SK-N-SH treated with all-trans-retinoic acid at 6 μM for 48 hours (cell line): ENCODE measurements around the gene CAND2.

Experiments used
- TOX ChIP-seq: fragments of 250-450 bp; sonication (Bioruptor Pico); IDR thresholded peaks from 2 replicates; pipeline ENCODE4 v1.8.0; 2021; ENCODE audit warnings: mild to moderate bottlenecking, moderate library complexity, borderline replicate concordance
- ZFP30 ChIP-seq: fragments of 450-650 bp; formaldehyde crosslinking; IDR thresholded peaks from 2 replicates; pipeline ENCODE4 v1.5.0; 2022; ENCODE audit warnings: mild to moderate bottlenecking, moderate library complexity

DNA sequence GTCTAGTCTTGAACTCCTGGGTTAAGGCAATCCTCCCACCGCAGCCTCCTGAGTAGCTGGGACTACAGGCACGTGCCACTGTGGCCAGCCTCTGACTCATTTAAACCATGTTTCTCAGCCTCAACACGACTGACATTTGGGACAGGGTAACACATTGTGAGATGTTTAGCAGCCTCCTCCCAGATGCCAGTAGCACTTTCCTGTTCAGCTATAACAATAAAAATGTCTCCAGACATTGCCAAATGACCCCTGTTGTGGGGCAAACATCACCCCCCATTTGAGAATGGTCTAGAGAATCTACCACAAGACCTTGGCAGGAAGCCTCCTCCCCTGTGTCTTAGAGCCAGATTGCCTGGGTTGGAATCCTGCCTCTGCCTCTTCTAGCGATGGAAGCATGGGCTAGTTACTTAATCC, 45.8 kb upstream of the CAND2 start:
- TF ChIP-seq ZFP30 (CRISPR knock-in tag) (no peak), TOX (peak; percentile 36; the same call in 1 of the 2 replicates)
